Frontal cortex (tissue), 4 donors: ENCODE data around the gene HNF4A. TPM values are rescaled to one million over a fixed set of nuclear protein-coding genes. Genes with fewer than 3 reads are reported as not detected.
"Not testable (repeated sequence)": the region's sequence is repeated elsewhere in the genome, so short reads cannot be mapped to it uniquely, and the experiment has no call there.

ENCODE experiments used
- DNase-seq, 2 donors: peaks; one replicate each; pipeline ENCODE4 v3.0.0; 2012; ENCODE audit warnings: low spot score in 2 of 2
- FAIRE-seq: peaks from 2 replicates; lab custom pipeline; 2012; peaks lifted over from hg19 to GRCh38; lab: Jason Lieb, UNC
- total RNA-seq: library from RNA; depleted of rRNA; stranded (reverse); fragments of >200 nt; gene quantifications from one replicate; pipeline ENCODE4 v1.2.3, GENCODE V29; 2014
- donor health status: control.
- donor health status: control.
- donor health status: control.

Gene HNF4A
- total RNA-seq: not detected

GRCh38 chr20:44355498-44356352, at the start of gene HNF4A:
HNF4A (plus strand) TSS chr20:44355699; CDS start chr20:44355805, 106 bp downstream.
- FAIRE-seq: no peak
- no peak for DNase-seq

DNA sequence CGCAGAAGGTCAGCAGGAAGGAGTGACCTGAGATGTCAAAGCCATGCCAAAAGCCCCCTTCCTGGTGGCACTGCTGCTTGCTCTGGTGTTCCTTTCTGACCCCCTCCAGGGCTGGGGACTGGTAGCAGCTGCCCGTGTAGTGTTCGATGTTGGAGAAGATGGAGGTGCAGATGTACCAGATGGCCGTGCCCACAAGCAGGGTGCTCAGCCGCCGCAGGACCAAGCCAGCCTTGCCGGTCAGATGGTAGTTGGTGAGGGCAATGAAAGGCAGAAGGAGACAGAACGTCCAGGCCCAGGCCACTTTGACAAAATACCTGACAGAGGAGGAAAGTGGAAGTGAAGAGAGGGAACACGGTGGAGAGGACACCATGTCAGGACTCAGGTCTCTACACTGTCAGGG, 48.6 kb upstream of the HNF4A start:
- DNase-seq (no peak), FAIRE-seq (no peak)

- FAIRE-seq: no peak
- DNase-seq: peak; percentile 24 to 51
Observed at GRCh38 chr20:44309763-44310663, 45.5 kb upstream of the HNF4A start.

GRCh38 chr20:44310664-44311639, 44.5 kb upstream of the HNF4A start, which contains the start of gene FITM2:
FITM2 (minus strand) TSS chr20:44311202; CDS start chr20:44311148, 54 bp downstream.
- DNase-seq (peak; percentile 93 to 97), FAIRE-seq (no peak)

DNA sequence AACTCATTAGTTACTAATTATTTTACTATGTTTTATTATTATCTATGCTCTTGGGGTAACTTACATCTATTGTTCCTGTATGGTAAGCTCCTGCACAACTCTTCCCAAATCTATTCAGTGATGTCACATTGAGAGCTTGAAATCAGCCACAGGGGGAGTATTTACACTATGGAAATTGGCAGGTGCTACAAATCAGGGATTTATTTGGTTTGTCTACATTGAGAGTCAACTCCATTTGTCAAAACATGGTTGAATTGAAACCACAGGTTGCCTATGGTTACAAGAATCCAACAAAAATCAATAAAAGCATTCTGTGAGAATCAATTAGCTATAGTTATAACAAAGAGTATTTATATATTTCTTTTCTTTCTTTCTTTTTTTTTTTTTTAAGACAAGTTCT, 40.6 kb upstream of the HNF4A start:
- FAIRE-seq: no peak

GRCh38 chr20:44319839-44320422, 35.6 kb upstream of the HNF4A start:
- DNase-seq: no peak
- no peak for FAIRE-seq

More for the DNA sequence above, 40.6 kb upstream of the HNF4A start:
- DNase-seq: no peak

DNA sequence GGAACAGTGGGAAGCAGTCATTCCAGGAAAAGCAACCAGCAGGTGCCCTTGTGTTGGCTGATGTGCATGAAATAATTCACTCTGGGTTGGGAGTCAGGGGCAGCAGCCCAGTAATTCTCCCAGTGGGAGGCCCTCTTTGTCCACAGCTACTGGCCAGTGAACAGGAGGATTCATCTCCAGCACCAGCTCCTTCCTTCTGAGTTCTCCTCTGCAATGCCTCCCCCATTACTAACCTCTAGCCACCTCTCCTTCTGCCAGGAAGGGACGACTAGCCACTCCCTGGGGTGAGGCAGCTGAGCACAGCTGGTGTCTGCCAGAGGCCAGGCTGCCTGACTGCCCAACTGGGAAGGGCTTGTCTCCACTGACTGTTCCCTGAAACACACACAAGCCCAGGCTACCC, 31.2 kb upstream of the HNF4A start:
- FAIRE-seq: no peak
- DNase-seq: no peak

GRCh38 chr20:44326391-44327159, 28.9 kb upstream of the HNF4A start:
- DNase-seq (peak in 1 of 2 donors; percentile 41), FAIRE-seq (no peak)

DNA sequence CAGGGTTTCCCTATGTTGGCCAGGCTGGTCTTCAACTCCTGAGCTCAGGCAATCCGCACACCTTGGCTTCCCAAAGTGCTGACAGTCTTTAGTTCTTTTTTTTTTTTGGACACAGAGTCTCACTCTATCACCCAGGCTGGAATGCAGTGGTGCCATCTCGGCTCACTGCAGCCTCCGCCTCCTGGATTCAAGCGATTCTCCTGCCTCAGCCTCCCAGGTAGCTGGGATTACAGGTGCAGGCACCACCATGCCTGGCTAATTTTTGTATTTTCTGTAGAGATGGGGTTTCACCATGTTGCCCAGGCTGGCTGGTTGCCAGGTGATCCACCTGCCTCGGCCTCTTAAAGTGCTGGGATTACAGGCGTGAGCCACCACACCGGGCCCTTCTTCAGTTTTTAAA, 27.8 kb upstream of the HNF4A start:
- DNase-seq, FAIRE-seq: not testable (repeated sequence)

GRCh38 chr20:44328428-44328827, 27.1 kb upstream of the HNF4A start:
- FAIRE-seq (no peak), DNase-seq (no peak)

DNA sequence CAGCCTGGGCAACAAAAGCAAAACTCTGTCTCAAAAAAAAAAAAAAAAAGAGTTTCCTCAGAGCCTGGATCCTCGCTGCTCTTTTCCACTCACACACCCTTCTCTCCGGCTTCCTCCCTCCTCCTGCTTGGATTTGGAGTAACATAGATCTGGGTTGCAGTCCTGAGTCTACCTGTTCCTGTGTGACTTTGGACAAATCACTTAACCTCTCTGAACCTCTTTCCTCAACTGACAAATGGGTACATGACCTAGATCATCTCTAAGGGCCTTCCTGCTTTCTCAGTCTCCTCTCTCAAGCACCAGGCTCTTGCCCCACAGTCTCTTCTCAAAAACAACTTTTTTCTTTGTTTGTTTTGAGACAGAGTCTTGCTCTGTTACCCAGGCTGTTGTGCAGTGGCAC, 24.3 kb upstream of the HNF4A start:
- FAIRE-seq: no peak
- no peak for DNase-seq

GRCh38 chr20:44334306-44334705, 21.2 kb upstream of the HNF4A start:
- DNase-seq (no peak), FAIRE-seq (no peak)

GRCh38 chr20:44334709-44335108, 20.8 kb upstream of the HNF4A start:
- no peak for DNase-seq
- FAIRE-seq: no peak

DNA sequence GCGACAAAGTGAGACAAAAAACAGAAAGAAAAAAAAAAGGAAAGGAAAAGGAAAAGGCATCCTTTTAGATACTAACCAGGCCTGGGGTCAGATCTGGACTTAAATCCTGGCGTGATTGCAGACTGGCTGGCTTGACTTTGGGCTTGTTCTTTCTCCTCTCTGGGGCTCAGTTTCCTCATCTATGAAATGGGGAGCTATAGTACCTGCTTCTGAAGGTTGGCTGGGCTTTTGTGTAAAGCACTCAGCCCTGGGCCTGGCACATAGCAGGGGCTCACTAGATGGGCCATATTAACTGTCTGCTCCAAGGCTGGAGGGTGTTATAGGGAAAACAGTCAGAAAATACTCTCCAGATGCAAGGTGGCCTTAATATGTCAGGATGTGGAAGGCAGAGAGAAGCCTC, 19.8 kb upstream of the HNF4A start:
- DNase-seq (no peak), FAIRE-seq (no peak)

GRCh38 chr20:44336086-44336485, 19.4 kb upstream of the HNF4A start:
- no peak for DNase-seq

GRCh38 chr20:44336725-44337380, 18.6 kb upstream of the HNF4A start, which contains the start of gene R3HDML:
R3HDML (plus strand) TSS chr20:44337043; CDS start chr20:44337158, 115 bp downstream.
- no peak for FAIRE-seq
- DNase-seq: no peak

More at GRCh38 chr20:44336086-44336485, 19.4 kb upstream of the HNF4A start:
- no peak for FAIRE-seq

DNA sequence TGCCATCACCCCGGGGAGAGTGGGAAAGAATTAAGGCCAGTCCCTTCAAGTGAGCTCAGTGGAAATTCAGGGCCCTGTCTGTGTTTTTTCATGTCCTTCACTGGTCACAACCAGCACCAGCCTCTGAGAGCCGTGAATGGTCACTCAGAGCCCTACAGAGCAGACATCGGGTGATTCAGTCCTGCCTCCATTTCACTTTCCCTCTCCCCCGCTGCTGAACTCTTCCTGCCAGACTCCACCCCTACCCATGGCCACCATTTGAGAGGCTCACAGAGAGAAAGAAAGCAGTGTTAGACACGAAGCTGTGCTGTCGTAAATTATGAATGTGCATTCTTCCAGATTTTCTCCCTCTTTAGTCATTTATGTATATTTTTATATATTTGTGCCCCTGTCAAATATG, 13.3 kb upstream of the HNF4A start:
- FAIRE-seq: no peak
- no peak for DNase-seq
